Fibroblast of the conjunctiva (primary cell): ENCODE results near the gene CFAP410.
"Not testable (repeated sequence)": the region's sequence is repeated elsewhere in the genome, so short reads cannot be mapped to it uniquely, and the experiment has no call there.

ENCODE experiments used
- DNase-seq: peaks from one replicate; pipeline ENCODE4 v3.0.0-alpha.2; 2010; ENCODE audit warnings: low read depth

The CFAP410 gene

DNA sequence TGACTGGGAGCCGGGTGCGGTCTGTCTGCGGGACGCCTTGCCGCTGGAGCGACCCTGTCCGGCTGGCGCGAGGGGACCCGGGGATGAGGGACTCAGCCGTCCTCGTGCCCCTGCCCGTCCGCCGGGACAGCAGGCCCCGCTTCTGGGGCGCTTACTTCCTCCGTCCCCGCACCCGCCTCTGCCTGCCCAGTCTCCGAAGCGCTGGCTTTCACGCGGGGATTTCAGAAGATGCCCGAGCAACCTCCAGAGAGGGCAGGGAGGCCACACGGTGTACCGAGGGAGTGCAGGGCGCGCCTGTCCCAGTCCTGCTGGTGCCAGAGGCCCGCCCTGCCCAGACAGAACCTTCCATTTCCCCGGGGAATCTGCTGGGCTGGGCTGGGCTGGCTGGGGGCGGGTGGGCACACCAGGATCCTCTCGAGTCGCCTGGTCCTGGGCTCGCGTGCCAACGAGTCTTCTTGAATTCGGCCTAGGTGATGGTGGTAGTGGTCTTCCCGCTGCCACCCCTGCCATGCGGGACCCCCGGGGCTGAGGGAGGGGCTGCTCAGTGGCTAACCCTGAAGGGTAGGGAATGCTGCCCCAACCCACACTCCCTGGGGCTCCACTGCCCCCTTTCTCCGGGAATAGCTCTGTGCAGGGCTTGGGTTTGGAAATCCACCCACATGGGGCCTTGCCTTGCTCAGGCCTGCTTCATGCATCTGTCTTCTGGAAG is 11.7 kb upstream of the CFAP410 start:
- no peak for DNase-seq

DNA sequence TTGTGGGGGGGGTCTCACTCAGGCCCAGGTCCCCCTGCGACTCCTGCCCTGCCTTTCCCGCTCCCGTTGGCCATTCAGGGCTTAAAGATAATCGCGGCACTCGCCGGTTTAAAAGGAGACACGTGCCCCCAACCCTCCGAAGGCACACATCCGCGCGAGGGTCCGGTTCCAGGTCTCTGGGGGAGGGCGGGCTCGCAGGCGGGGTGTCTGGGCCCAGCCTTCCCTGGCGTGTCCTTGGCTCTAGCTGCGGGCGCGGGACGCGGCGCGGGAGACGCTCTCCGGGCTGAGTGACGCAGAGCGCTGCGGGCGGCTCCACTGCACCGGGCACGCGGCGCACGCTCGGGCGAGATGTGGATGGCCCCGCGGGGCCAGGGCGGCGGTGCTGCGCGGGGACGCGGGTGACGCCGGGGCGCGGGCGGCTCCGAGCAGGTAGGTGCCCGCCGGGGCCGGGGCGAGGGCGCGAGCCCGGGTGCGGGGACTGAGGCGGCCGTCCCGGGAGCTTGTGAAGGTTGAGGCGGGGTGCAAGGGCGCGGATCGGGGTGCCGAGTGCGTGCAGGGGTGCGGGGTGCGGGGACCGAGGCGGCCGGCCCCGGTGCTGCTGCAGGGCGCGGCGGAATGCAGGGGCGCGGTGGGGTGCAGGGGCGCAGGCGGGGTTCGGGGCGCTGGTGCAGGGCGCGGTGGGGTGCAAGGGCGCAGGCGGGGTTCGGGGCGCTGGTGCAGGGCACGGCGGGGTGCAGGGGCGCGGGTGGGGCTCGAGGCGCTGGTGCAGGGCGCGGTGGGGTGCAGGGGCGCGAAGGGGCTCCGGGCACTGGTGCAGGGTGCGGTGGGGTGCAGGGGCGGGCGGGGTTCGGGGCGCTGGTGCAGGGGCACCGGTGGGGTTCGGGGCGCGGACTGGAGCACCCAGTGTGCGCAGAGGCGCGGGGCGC is 10.9 kb upstream of the CFAP410 start:
- DNase-seq: no peak

DNA sequence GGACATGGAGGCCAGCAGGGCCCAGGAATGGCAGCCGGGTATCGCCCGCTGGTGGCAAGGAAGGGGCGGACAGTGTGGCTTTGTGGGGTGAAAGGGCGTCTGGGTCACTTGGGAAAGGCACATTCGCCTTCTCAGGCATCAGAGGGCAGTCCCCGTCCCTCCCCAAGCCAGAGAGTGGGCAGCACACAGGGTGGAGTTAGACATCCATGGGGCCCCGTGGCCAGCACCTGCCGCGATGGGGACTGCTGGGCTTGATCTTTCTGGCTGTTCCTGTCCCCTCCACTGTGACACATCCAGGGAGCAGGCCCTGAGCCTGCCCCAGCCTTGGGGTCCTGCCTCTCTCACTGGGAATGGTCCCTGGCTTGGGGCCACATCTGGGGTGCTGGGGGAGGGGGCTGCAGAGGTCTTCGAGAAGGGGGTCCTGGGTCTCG is 10.2 kb upstream of the CFAP410 start:
- no peak for DNase-seq

DNA sequence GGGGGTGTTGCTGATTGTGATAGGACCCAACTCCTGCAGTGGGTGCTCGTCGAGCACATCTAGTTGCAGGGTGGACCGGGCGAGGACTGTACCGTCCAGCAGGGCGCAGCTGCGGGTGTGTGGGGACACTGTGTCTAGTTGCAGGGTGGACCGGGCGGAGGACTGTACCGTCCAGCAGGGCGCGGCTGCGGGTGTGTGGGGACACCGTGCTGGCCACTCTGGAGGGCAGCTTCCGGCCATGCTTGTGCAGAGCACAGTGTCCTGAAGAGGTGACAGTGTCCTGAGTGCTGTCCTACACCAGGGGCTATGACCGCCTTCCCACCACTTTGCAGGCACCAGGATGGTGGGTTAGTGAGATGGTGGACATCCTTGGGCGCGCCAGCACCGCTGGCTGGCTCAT is 9.7 kb upstream of the CFAP410 start:
- DNase-seq: no peak

DNA sequence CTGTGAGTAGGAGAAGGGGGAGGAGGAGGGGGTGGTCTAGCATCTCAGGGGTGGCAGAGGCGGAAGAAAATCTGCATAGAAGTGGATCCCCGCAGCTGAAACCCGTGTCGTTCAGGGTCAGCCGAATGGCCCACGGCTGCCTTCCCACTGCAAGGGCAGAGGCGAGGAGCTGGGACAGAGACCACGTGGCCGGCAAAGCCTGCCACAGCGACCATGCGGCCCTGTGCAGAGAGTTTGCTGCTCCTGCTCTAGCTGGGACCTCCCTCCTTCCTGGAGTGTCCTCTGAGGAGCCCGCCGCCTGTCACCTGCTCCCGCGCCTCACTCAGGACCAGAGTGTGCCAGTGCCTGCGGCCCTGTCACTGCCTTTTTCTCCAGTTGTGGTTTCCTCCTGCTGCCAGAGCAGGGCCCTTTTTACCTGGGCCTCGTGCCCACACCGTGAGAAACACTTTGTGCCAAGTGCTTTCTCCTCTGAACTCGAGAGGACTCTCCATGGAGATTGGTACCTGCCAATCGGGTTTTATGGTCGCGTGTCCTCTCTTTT is 8.8 kb upstream of the CFAP410 start:
- no peak for DNase-seq

DNA sequence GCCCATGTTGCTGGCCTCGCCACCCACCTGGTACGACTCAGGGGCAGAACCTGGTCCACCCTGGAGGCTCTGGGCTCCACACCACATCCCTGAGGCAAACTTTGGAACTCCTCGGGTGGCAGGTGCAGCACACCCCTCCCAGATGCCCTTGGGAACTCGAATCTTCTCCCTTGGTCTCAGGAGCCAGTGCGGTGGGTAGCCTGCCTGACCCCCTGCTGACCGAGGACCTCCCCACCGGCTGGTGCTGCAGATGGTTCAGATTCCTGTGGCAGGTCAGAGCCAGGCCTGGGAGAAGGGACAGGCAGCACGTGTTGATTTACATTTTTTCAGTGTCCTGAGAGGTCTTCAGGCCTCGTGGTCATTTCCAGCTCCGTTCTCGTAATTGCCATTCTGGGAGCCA is 6.3 kb upstream of the CFAP410 start:
- no peak for DNase-seq

DNA sequence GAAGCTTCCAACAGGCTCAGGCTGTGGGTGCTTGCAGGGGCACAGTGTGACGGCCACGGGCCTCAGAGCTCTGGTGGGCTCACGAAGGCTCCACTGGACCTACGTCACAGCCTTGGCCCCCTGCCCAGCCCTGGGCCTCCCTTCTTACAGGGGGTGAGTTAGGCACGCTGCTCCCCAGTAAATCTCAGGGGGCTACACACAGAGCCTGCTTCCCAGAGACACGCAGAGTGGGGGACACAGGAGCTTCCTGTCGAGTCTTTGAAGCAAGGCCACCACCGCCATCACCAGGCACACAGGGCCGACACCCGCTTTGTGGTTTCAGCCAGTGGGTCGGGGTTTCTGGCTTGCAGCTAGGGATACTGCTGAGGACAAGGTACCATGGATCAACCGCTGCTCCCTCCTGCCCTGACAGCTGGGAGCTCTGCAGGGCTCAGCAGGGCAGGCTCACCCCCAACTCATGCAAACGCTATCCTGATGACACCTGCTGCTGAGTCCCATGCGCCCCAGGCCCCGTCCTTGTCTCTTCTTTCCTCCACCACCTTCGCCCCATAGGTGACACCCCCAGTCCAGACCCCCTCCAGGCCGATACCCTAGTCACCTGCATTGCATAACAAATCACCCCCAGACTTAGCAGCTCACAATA is 5.5 kb upstream of the CFAP410 start:
- DNase-seq: no peak

DNA sequence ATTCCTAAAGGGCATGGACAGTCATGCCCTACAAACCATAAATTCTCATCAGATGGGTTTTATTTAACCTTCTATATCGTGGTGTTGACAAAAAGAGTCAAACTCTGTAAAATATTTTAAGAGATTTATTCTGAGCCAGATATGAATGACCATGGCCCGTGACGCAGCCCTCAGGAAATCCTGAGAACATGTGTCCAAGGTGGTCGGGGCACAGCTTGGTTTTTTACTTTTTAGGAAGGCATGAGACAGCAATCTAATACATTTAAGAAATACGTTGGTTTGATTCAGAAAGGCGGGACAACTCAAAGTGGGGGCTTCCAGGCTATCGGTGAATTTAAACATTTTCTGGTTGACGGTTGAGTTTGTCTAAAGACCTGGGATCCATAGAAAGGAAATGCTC is 3.8 kb upstream of the CFAP410 start:
- DNase-seq: not testable (repeated sequence)

DNA sequence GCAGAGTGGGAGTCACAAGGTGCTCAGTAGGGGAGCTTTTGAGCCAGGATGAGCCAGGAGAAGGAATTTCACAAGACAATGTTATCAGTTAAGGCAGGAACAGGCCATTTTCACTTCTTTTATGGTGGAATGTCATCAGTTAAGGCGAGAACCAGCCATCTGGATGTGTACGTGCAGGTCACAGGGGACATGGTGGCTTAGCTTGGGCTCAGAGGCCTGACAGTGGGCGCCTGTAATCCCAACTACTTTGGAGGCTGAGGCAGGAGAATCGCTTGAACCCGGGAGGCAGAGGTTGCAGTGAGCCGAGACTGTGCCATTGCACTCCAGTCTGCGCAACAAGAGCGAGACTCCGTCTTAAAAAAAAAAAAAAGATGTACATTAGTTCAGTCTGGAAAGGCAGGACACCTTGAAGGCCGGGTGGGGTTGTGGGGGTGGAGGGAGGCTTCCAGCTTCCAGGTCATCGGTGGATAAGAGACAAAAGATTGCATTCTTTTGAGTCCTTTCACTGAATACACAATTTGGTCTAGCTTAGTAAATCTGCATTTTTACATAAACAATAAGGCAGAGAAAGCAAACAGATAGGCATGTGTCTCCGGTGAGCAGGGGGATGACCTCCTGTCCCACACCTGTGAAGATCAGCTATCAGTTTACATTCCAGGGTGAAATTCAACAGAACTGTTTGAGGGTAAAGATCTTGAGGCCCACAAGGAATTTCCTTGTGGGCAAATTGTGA is 2.7 kb upstream of the CFAP410 start:
- not testable (repeated sequence) for DNase-seq

DNA sequence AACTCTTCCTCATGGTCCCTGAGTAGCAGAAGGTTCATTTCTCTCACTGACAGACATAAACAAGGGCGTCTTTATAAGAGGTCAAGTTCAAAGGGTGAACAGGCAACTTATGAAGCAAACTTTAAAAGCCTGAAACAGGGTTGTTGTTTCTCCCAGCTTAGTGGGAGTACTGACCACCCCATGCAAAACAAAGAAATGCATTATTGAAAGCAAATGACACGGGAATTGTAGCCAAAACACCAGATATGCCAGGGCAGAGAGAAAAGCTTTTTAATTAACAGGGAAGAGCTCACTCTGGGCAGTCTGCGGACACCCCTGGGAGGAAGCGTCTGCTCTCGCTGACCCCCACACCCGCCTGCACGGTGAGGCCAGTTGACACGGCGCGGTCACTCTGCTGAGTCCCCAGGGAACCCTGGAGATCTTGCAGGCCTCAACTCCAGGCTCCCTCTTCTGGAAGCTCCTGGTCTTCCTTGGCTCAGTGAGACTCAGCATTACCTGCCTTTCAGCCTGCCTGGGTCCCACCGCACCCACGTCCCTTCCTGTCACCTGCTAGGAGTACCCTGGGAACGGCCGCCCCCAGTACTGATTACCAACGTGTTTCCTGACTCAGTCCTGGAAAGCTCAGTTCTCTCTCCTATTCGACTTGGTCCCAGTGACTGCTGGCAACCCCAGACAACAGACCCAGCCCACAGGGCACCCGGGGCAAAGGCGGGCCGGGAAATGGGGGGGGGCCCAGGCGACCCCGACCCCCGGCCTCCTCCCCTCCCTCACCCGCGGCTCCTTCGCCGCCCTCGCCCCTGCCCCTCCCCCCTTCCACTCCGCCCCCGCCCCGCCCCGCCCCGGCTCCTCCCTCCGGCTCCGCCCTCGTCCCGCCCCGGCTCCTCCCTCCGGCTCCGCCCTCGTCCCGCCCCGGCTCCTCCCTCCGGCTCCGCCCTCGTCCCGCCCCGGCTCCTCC is 972 bp downstream of the CFAP410 start:
- peak; percentile 28 for DNase-seq

DNA sequence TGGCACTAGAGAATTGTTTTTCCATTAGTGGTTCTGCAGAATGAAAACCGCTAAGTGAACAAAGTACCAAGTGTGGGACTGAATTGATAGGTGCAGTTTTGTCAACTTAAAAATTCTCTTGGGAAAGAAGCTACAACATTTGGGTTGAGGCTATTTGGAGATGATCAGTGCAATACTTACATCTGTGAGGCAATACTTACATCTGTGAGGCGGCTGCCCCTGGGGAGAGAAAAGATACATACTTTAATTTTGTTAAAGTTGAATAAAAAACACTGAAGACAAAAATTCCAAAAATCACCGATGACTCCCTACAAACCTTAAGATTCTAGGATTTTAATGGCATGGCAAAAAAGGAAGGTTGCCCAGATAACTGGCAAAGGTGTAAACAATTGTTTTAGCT is 1.7 kb downstream of the CFAP410 start:
- DNase-seq: no peak

DNA sequence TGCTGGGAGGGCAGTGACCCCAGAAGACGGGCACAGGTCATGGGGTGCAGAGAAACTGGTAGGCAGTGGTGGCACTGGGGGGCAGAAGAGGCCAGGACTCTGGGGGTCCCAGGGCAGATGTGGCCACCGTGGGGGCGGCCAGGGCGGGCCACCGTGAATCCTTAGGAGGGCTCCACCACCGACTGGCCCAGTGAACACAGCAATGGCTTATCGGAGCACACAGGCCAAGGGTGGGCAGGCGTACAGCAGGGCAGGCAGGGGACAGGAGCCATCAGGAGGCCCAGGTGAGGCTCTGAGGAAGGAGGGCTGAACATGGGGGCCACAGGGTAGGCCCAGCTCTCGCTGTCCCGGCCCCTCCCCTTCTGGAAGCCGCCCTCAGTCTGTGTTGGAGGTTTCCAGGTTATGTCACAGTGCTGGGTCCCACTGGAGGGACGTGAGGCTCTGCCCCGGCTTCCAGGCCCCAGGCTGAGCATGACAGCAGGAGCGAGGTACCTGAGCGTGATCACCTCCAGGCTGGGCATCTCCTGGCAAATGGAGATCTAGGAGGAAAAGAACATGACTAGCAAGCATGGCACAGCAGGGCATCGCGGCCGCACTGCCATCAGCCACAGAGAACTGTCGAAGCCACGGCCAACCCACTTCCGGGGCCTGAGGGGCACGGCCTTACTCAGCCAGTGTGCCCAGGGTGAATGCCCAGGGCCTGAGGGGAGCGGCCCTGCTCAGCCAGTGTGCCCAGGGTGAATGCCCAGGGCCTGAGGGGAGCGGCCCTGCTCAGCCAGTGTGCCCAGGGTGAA is 3.7 kb downstream of the CFAP410 start:
- DNase-seq: no peak

DNA sequence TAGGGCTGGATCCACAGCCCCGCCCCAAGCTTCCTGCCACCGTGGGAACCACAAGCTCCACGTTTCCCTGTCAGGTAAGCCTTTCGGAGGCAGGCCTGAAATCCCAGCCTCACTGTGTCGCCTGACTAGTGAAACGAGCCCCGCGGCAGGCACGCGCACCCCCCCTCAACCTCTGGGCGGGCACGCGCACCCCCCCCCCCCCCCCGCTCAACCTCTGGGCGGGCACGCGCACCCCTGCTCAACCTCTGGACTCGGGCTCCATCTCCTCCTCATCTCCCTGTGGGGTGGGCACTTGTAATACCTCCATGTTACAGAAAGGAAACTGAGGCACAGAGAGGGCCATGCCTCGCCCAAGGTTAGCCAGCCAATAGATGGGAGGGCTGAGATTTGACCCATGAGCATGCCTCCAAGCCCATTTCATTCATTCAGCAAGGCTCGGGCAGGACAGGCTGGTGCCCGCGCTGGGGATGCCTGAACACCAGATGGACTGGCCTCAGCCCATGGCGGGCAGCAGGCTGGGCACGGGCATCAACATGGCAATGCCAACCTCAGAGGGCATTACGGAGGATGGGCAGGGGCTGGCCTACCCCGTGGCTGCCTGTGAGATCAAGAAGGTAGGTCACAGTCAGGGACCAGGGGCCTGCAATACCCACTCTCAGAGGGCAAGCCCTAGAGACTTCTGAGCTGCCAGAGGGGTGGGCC is 4.7 kb downstream of the CFAP410 start:
- no peak for DNase-seq

DNA sequence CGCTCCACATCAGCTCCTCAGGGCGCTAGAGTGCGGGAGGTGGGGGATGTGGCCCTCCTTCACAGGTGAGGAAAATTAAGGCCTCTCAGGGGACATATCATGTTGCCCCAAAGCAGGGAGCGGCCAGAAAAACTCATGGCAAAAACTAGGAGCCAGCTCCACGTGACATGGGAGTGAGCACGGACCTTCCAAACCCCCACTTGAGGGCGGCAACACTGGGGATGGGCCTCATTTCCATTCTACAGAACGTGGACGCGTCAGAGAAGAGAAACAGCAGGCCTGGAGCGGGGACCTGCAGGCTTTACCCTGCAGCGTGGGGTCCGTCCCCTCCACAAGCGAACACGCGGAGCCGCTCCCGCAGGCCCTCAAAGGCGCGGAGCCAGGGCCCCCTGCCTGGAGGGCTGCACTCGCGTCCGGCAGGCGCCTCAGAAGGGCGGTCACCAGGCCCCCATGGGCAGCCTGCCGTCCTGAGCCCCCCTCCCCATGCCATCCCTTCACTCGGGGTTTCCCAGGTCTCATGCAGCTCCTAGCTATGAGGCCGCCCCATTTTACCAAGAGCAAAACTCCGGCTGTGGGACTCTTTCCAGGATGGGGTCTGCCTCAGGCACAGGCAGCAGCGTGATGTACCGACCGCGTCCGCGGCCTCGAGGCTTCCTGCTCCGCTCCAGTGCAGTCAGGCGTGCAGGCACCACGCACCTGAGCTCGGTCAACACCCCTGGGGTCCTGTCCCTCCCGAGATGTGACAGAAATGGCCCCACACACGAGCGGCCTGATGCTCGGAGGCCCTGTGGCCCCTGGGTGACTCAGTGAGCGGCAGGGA is 5.5 kb downstream of the CFAP410 start:
- no peak for DNase-seq

DNA sequence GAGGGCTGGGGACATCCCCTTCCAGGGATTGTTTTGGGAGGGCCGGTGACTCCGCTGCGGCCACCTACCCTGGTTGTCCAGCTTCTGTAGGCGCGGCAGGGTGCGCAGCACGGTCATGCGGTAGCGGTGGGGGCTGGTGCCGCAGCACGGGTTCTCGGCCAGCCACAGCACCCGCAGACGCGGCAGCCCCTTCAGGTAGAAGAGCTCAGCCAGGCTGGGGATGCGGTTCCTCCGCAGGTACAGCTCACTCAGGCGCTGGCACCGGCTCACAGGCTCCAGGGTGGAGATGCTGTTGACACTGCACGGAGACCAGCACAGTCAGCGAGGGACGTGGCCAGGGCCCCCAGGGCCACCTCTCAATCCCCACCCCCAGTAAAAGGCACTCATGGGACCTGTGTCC is 6.2 kb downstream of the CFAP410 start:
- DNase-seq: no peak

DNA sequence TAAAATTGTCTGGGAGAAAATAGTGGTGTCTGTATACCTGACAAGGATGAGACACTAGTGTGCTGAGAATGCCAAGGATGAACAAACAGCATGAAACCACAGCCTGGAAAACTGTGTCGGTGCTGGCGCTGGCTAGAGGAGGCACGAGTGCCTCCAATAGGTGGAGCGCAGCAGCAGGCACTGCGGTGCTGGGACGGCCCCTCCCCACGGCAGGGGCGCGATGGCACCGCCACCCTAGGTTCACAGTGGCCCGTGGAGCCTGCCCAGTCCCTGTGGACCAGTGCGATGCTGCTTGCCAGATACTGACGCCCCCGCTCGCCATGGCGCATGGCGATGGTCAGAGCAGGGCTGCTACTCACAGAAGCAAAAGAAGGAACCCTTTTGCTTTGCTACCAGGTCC is 6.8 kb downstream of the CFAP410 start:
- no peak for DNase-seq

DNA sequence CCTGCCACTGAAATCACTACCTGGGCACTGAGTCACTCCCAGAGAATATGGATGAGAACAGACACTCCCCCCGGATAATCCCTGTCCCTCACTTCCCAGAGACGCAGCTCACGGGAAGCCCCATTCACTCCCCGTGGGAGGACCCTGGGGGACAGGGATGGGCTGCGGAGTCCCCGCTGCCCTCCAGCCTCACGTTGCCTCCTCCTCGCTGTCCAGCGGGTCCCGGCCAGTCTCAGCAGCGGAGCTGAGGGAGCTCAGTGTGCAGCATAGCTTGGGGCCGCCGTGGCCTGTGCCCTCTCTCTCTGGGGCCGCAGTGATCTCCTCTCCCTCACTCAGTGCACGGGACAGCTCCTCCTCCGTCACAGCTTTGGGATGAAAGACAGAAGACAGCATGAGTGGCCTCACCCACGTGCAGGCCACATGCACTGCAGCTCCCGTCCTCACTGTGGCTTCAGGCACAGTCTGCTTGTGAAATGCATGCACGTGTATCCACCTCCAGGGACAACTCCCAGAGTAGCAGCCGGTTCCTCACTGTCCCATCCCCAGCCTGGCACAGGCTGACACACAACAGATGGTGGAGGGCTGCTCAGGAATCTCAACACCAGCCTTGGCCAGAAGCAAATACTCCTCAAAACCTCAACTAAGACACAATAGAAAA is 7.4 kb downstream of the CFAP410 start:
- no peak for DNase-seq

DNA sequence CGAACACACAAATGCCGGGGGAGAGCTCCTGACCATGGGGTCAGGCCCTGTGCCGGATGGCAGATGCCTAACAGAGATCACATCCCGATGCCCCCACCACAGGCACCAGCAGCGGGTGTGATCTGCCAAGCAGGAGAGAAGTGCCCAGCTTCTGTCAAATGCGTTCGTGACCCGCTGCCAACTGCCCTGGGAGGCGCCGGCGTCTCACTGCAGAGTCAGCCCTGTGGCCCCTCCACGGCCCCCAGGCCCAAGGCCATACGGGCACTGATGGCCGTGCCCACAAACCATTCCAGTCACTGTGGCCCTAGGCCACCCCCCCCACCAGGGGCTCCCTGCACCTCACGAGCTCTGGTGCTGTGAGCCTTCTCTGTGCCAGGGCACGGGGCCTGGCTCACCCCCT is 8.0 kb downstream of the CFAP410 start:
- no peak for DNase-seq
